Activated T-cell treated with anti-CD3 and anti-CD28 coated beads, Interleukin-2, amount 50 U/mL, for 1 hour (primary cell): ENCODE measurements around the gene RNU6-1.

Experiments used
- DNase-seq: peaks from one replicate; pipeline ENCODE4 v3.0.0-alpha.2; 2020

RNU6-1 gene

GRCh38 chr15:67820122-67820991 is 19.5 kb downstream of the RNU6-1 start:
- no peak for DNase-seq

- DNase-seq: no peak
These were observed 20.2 kb downstream of the RNU6-1 start for GRCh38 chr15:67819636-67820035.

GRCh38 chr15:67818464-67818863 is 21.4 kb downstream of the RNU6-1 start:
- no peak for DNase-seq

- no peak for DNase-seq
These were observed 23.2 kb downstream of the RNU6-1 start for GRCh38 chr15:67816668-67817067.

GRCh38 chr15:67815036-67815592 is 24.7 kb downstream of the RNU6-1 start:
- DNase-seq: no peak

- DNase-seq: no peak
These were observed 26.7 kb downstream of the RNU6-1 start for GRCh38 chr15:67813104-67813634.

- DNase-seq: no peak
These were observed 27.6 kb downstream of the RNU6-1 start for GRCh38 chr15:67812241-67812644.

GRCh38 chr15:67809866-67810265 is 30.0 kb downstream of the RNU6-1 start:
- no peak for DNase-seq

GRCh38 chr15:67809441-67809840 is 30.4 kb downstream of the RNU6-1 start:
- DNase-seq: no peak

GRCh38 chr15:67808821-67809220 is 31.0 kb downstream of the RNU6-1 start:
- DNase-seq: no peak

GRCh38 chr15:67807836-67808235 is 32.0 kb downstream of the RNU6-1 start:
- no peak for DNase-seq

- DNase-seq: no peak
These were observed 32.7 kb downstream of the RNU6-1 start for GRCh38 chr15:67807141-67807540.

- DNase-seq: no peak
These were observed 33.3 kb downstream of the RNU6-1 start for GRCh38 chr15:67806536-67806935.

- no peak for DNase-seq
These were observed 34.0 kb downstream of the RNU6-1 start for GRCh38 chr15:67805666-67806516.

- DNase-seq: no peak
These were observed 34.7 kb downstream of the RNU6-1 start for GRCh38 chr15:67805008-67805665.

GRCh38 chr15:67803996-67804843 is 35.6 kb downstream of the RNU6-1 start:
- DNase-seq: no peak

- no peak for DNase-seq
These were observed 36.5 kb downstream of the RNU6-1 start for GRCh38 chr15:67803299-67803698.

- DNase-seq: no peak
These were observed 37.6 kb downstream of the RNU6-1 start for GRCh38 chr15:67801926-67802914.

- DNase-seq: no peak
These were observed 38.7 kb downstream of the RNU6-1 start for GRCh38 chr15:67801142-67801541.

- DNase-seq: no peak
These were observed 40.0 kb downstream of the RNU6-1 start for GRCh38 chr15:67799801-67800205.
